Thoracic aorta (tissue), 2 donors: ENCODE measurements around the gene LSM2. TPM values are rescaled to one million over a fixed set of nuclear protein-coding genes. Genes with fewer than 3 reads are reported as not detected.
A peak's percentile ranks its signal among the peaks of the same experiment; 100 is the strongest.

ENCODE experiments used
- ATAC-seq: fragments of 150-250 bp; one replicate; pipeline ENCODE4 v1.8.0; 2017; ENCODE audit warnings: low read depth; ENCODE audit not compliant: insufficient number of reproducible peaks, low FRiP score
- DNase-seq: peaks from one replicate; pipeline ENCODE4 v3.0.0-alpha.2; 2020; ENCODE audit warnings: low spot score
- H3K27ac ChIP-seq, 2 donors: fragments of 200-600 bp; sonication (generic); 1 replicate in 1 of 2; 2 replicates in 1 of 2; pipeline ENCODE4 v1.5.1; 2016; ENCODE audit warnings: mild to moderate bottlenecking in 2 of 2, moderate library complexity in 2 of 2
- H3K27me3 ChIP-seq: fragments of 200-600 bp; sonication (generic); replicated peaks from 2 replicates; pipeline ENCODE4 v1.6.0; 2016; ENCODE audit warnings: mild to moderate bottlenecking; ENCODE audit not compliant: insufficient read depth
- H3K36me3 ChIP-seq: fragments of 200-600 bp; sonication (generic); one replicate; pipeline ENCODE4 v1.5.1; 2016
- H3K4me1 ChIP-seq, 2 donors: fragments of 200-600 bp; sonication (generic); 1 replicate in 1 of 2; 2 replicates in 1 of 2; pipeline versions ENCODE4 v1.5.1 to v1.6.0; 2016; ENCODE audit warnings: low read depth in 2 of 2, mild to moderate bottlenecking in 1 of 2; ENCODE audit not compliant: control insufficient read depth in 1 of 2
- H3K4me3 ChIP-seq: fragments of 200-600 bp; sonication (generic); 2 replicates; pipeline ENCODE4 v1.5.1; 2016; ENCODE audit warnings: mild to moderate bottlenecking
- H3K9me3 ChIP-seq: fragments of 200-600 bp; sonication (generic); 2 replicates; pipeline ENCODE4 v1.5.1; 2016
- total RNA-seq, 2 donors: library from RNA; depleted of rRNA; stranded (reverse); fragments of >200 nt; gene quantifications; one replicate each; pipeline versions ENCODE4 v1.1.0 to v1.2.3, GENCODE V29; 2016
- TF ChIP-seq, protein P1 (sequence below): fragments of 200-600 bp; sonication (generic); IDR thresholded peaks from one replicate; pipeline ENCODE4 v1.5.1; 2019; ENCODE audit warnings: antibody characterized with exemption

Gene LSM2
- total RNA-seq, 2 donors from 2014 or later: 21.2 to 40.1 TPM

DNA sequence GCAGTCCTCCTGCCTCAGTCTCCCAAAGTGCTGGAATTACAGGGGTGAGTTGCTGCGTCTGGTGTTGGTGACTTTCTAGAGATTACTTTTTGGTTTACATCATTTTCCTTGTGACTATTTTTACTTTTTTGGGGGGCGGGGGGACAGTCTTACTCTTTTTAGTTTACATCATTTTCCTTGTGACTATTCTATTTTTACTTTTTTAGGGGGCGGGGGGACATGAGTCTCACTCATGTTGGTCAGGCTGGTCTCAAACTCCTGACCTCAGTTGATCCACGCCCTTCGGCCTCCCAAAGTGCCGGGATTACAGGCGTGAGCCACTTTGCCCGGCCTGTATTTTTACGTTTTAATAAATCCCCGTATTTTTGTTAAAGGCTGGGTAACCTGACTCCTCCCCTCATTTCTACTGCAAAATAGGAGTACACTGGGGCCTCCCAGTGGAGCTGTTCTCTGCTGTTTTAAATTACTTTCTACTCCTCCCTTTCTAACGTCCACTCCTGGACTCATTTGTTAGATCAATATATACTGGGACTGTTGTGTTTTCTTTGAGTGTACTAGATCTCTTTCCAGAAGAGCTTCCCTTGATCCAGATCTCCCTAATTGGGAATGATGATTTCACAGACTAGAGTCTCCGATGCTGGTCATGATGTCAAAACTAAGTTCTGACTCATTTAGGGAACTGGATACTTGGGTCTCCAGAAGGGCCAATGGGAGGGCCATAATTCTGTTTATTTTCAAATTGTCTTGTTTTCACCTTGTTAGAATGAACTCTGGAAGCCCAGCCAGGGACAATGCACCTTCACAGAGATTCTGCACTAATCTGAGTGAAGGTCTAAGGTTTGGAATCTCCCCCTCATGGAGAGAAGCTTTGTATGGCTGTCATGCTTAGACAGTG is 30.0 kb upstream of the LSM2 start:
- Histone ChIP-seq H3K36me3 (peaks cover 40% of the 10 kb centered on the region), H3K27me3 (no peaks in the 10 kb centered on the region), H3K27ac (peak overlapping the region; percentile 27 to 92), H3K9me3 (no peaks in the 10 kb centered on the region), H3K4me1 (peaks cover 35 to 46% of the 10 kb centered on the region in 2 donors), H3K4me3 (peak overlapping the region; percentile 98)
- DNase-seq: no peak
- TF ChIP-seq, protein P1, sequence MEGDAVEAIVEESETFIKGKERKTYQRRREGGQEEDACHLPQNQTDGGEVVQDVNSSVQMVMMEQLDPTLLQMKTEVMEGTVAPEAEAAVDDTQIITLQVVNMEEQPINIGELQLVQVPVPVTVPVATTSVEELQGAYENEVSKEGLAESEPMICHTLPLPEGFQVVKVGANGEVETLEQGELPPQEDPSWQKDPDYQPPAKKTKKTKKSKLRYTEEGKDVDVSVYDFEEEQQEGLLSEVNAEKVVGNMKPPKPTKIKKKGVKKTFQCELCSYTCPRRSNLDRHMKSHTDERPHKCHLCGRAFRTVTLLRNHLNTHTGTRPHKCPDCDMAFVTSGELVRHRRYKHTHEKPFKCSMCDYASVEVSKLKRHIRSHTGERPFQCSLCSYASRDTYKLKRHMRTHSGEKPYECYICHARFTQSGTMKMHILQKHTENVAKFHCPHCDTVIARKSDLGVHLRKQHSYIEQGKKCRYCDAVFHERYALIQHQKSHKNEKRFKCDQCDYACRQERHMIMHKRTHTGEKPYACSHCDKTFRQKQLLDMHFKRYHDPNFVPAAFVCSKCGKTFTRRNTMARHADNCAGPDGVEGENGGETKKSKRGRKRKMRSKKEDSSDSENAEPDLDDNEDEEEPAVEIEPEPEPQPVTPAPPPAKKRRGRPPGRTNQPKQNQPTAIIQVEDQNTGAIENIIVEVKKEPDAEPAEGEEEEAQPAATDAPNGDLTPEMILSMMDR: no peak
- no peak for ATAC-seq

DNA sequence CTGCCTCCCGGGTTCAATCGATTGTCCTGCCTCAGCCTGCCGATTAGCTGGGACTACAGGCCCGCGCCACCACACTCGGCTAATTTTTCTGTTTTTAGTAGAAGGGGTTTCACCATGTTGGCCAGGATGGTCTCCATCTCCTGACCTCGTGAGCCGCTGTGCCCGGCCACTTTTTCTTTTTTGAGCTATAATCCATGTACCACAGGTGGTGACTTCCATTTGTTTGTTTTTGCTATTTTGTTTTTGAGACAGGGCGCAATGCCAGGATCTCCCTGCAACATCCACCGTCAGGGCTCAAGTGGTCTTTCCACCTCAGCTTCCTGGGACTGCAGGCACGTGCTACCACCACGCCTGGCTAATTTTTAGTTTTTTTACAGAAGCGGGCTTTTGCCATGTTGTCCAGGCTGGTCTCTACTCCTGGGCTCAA is 29.3 kb upstream of the LSM2 start:
- DNase-seq (no peak), ATAC-seq (no peak)
- peak overlapping the region; percentile 98 for H3K4me3 ChIP-seq
- H3K9me3 ChIP-seq: no peaks in the 10 kb centered on the region
- TF ChIP-seq, protein P1: no peak
- no peaks in the 10 kb centered on the region for H3K27me3 ChIP-seq
- H3K36me3 ChIP-seq: peaks cover 40% of the 10 kb centered on the region
- H3K27ac ChIP-seq: peak overlapping the region; percentile 27 to 92
- peaks cover 41 to 52% of the 10 kb centered on the region in 2 donors for H3K4me1 ChIP-seq

DNA sequence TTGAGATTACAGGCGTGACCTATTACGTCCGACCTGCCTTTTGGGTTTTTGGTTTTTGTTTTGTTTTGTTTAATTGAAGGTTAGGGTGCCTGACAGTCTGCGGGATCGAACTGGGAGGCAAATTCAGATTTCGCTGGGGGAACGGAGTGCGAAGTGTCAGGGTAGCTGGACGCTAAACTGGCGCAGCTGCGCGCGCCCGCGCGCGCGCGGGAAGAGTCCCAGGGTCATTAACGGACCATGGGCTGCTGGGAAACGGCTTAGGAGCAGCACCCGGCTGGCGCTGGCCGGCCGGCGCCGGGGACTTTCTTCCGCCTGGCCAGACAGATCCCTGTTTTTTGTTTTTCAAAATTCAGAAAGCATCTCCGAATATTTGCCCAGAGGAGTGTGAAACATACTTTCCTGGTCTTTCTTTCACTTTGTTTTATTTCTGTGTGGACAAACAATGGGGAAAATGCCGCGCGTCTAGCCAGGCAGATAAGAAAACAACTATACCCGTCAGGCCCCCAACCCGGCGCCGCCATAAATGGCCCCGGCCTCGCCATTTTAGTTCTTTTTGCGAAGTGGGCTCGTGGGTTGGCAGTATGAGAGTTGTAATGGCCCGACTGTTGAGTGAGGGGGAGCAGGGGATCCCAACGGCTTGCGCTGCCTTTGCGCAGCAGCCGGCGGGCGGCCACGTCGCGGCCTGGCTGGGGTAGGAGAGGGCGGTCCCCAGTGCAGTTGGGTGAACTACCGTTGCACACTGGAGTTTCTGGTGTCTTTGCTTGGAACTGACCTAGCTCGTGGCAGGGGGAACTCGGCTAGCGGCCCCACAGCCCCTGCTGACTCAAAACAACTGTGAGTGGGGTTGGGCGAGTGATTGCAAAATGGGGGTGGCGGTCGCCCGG is 27.8 kb upstream of the LSM2 start:
- peaks cover 26% of the 10 kb centered on the region for H3K36me3 ChIP-seq
- TF ChIP-seq, protein P1: no peak
- H3K4me1 ChIP-seq: peaks cover 44 to 57% of the 10 kb centered on the region in 2 donors
- no peaks in the 10 kb centered on the region for H3K27me3 ChIP-seq
- no peak for DNase-seq
- no peaks in the 10 kb centered on the region for H3K9me3 ChIP-seq
- H3K4me3 ChIP-seq: peak overlapping the region; percentile 98
- H3K27ac ChIP-seq: peak overlapping the region; percentile 88 to 92
- peak; percentile 51 for ATAC-seq

DNA sequence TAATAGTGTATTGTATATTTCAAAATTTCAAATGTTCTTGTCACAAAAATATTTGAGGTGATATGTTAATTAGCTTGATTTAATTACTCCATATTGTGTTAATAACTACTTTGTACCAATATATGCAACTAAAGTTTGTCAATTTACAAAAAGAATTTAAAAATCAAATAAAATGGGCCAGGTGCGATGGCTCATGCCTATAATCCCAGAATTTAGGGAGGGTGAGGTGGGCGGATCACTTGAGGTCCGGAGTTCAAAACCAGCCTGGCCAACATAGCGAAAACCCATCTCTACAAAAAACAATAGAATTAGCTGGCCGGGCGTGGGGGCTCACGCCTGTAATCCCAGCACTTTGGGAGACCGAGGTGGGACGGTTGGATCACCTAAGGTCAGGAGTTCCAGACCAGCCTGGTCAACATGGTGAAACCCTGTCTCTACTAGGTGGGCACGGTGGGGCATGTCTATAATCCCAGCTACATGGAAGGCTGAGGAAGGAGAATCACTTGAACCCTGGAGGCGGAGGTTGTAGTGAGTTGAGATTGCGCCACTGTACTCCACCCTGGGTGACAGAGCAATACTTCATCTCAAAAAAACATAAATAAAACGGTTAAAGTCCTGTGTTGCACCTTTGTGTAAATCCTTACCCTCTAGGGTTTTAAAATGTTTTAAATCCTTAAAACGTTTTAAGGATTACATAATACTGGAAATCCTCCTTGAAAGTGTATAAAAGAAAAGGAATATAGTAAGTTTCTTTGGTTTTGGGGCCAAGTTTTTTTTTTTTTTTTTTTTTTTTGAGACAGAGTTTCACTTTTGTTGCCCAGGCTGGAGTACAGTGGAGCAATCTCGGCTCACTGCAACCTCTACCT is 24.8 kb upstream of the LSM2 start:
- H3K9me3 ChIP-seq: no peaks in the 10 kb centered on the region
- peak overlapping the region in 1 of 2 donors; percentile 76 for H3K27ac ChIP-seq
- TF ChIP-seq, protein P1: no peak
- H3K36me3 ChIP-seq: no peaks in the 10 kb centered on the region
- DNase-seq (no peak), ATAC-seq (no peak)
- peaks cover 25 to 38% of the 10 kb centered on the region in 2 donors for H3K4me1 ChIP-seq
- no peaks in the 10 kb centered on the region for H3K27me3 ChIP-seq
- peak overlapping the region; percentile 91 for H3K4me3 ChIP-seq
